Tibial nerve (tissue), 4 donors: ENCODE measurements around the gene CEP170. TPM values are rescaled to one million over a fixed set of nuclear protein-coding genes. Genes with fewer than 3 reads are reported as not detected.
A peak's percentile ranks its signal among the peaks of the same experiment; 100 is the strongest.

Experiments used
- DNase-seq, 2 donors: peaks; one replicate each; pipeline ENCODE4 v3.0.0-alpha.2; 2019; ENCODE audit warnings: low spot score in 2 of 2
- H3K27ac ChIP-seq, 4 donors: fragments of 200-600 bp; sonication (generic) in 3 of 4; one replicate each; pipeline ENCODE4 v1.5.1; 2017 to 2019; ENCODE audit warnings: mild to moderate bottlenecking in 1 of 4
- H3K27me3 ChIP-seq, 2 donors: fragments of 200-600 bp; sonication (generic) in 1 of 2; one replicate each; pipeline versions ENCODE4 v1.5.1 to v1.6.0; 2017 to 2019
- H3K36me3 ChIP-seq, 3 donors: fragments of 200-600 bp; sonication (generic); one replicate each; pipeline ENCODE4 v1.5.1; 2018 to 2019
- H3K4me1 ChIP-seq, 4 donors: fragments of 200-600 bp; sonication (generic) in 3 of 4; one replicate each; pipeline ENCODE4 v1.5.1; 2017 to 2019
- H3K4me3 ChIP-seq, 4 donors: fragments of 200-600 bp; sonication (generic) in 3 of 4; one replicate each; pipeline ENCODE4 v1.5.1; 2017 to 2019; ENCODE audit warnings: mild to moderate bottlenecking in 1 of 4, moderate library complexity in 1 of 4
- H3K9me3 ChIP-seq, 4 donors: fragments of 200-600 bp; sonication (generic) in 3 of 4; one replicate each; pipeline ENCODE4 v1.5.1; 2017 to 2019
- CTCF ChIP-seq, 5 experiments: fragments of 200-600 bp in 3 of 5; fragments of 450-650 bp in 2 of 5; sonication (generic) in 3 of 5; IDR thresholded peaks; one replicate each; pipeline ENCODE4 v1.5.1; 2016 to 2019; ENCODE audit warnings: antibody characterized with exemption in 5 of 5, mild to moderate bottlenecking in 3 of 5, moderate library complexity in 2 of 5
- EP300 ChIP-seq, 2 donors: sonication (generic); formaldehyde crosslinking; IDR thresholded peaks; one replicate each; pipeline ENCODE4 v1.6.1; 2017; ENCODE audit warnings: antibody characterized with exemption in 2 of 2, mild to moderate bottlenecking in 1 of 2
- POLR2A ChIP-seq, 2 donors: fragments of 450-650 bp; IDR thresholded peaks; one replicate each; pipeline ENCODE4 v1.6.1; 2017; ENCODE audit warnings: antibody characterized with exemption in 2 of 2, mild to moderate bottlenecking in 2 of 2, moderate library complexity in 2 of 2
- WGBS, 2 donors: methylation state at CpG; one replicate each; pipeline ENCODE4 v1.1.5; 2018; 5-methylcytosine and 5-hydroxymethylcytosine counted together
- total RNA-seq, 4 donors: library from RNA; depleted of rRNA; stranded (reverse); fragments of >200 nt; gene quantifications; one replicate each; pipeline ENCODE4 v1.1.0, GENCODE V29; 2016

CEP170 gene
- total RNA-seq, result 10 to 100 TPM; 43.7 to 91.8 (median 76.7) TPM

DNA sequence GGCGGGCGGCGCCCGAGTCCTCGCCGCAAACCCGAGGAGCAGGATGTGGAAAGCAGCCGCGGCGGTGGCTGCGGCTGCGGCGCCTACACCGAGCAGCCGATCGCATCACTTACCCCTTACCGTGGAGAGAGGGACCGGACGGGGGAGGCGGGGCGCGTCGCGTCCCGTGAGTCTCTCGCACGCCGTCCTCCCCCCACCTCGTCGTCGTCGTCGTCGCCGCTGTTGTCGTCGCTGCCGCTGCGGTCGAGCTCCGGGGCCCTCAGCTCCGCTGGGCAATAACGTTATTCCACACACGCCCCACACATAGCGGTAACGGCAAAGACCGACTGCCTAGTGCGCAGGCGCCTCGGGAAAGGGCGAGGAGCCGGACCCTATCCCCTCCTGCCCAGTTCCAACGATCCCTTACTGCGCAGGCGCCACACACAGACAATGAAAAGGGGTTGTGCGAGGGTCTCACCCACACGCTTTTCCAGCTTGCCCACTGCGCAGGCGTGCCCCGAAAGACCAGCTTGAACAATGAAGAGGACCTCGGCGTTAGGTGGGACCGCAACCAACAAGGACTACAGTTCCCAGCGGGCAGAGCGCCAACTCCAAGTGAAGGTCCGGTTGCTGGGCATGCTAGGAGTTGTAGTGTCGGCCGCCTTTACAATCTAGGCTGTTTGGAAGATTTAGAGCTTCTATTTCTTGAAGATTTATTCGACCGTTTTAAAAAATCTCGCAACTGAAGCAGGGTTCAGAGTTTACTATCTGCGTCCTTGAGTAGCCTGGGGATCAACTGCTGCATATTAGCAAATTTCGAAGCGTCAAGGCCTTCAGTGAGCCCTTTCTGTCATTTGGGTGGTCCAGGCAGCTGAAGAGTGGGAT is at the start of gene CEP170:
Gene CEP170, minus strand, starts transcription at position 355 of the 864 bp plus-strand sequence. CDS start 30,001 bp downstream, outside the sequence.
- 0% methylated on average over 19 to 44 of the region's 74 CpGs for WGBS, 2 donors
- Histone ChIP-seq H3K27ac (peak within 1 kb of the TSS; percentile 91 to 97 (median 94)), H3K4me3 (peak within 1 kb of the TSS; percentile 52 to 83 (median 74)), H3K27me3 (no peaks in the 10 kb centered on the region), H3K36me3 (no peaks in the 10 kb centered on the region), H3K4me1 (peaks cover 0 to 61% (median 24%) of the 10 kb centered on the region in 4 donors), H3K9me3 (no peaks in the 10 kb centered on the region)
- TF ChIP-seq CTCF (IDR thresholded peaks at IDR 0.05) (no peak), POLR2A (IDR thresholded peaks at IDR 0.05) (peak; percentile 58 to 81), EP300 (IDR thresholded peaks at IDR 0.05) (peak in 1 of 2 donors; percentile 93)
- DNase-seq, result peak; percentile 87 to 91

DNA sequence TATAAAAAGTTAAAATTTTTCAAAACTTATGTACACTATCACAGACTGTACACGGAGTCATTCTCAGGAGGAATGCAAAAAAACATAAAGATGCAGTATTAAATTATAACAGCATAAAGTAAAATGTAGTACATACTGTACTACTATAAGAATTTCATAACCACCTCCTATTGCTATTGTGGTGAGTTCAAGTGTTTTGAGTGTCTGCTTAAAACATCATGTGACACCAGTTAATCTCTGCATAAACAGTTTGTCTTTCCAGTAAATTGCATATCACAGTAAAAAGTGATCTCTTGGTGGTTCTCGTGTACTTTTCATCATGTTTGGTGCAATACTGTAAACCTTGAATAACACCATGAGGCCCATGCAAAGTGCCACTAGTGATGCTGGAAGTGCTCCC is 46.0 kb upstream of the CEP170 start:
- 94 to 98% methylated on average over 2 of the region's 2 CpGs for WGBS, 2 donors
- H3K27ac ChIP-seq, result no peak overlapping the region
- TF ChIP-seq POLR2A (IDR thresholded peaks at IDR 0.05) (no peak), EP300 (IDR thresholded peaks at IDR 0.05) (no peak), CTCF (IDR thresholded peaks at IDR 0.05) (no peak)
- peaks cover 0 to 71% (median 0%) of the 10 kb centered on the region in 3 donors for H3K36me3 ChIP-seq
- H3K4me3 ChIP-seq, result no peak overlapping the region
- no peak for DNase-seq
- no peaks in the 10 kb centered on the region for H3K4me1 ChIP-seq
- H3K27me3 ChIP-seq, result no peaks in the 10 kb centered on the region
- H3K9me3 ChIP-seq, result peaks cover 0 to 6% (median 0%) of the 10 kb centered on the region in 4 donors

DNA sequence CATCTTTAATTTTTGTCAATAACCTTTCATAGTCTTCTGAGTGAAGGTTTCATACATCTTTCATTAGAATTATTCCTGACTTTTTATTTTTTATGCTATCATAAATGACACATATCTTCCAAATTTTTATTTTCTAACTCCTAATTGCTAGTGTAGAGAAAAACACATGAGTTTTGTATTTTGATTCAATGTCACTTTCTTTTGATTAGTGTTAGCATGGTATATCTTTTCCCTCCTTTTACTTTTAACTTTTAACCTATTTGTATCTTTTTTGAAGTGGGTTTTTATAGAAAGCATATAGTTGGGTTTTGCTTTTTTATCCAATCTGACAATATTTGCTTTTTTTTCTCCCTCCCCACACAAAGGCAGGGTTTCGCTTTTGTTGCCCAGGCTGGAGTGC is 44.0 kb upstream of the CEP170 start:
- TF ChIP-seq POLR2A (IDR thresholded peaks at IDR 0.05), result no peak
- no peak for TF ChIP-seq CTCF (IDR thresholded peaks at IDR 0.05)
- no peak for TF ChIP-seq EP300 (IDR thresholded peaks at IDR 0.05)
- peaks cover 0 to 81% (median 0%) of the 10 kb centered on the region in 3 donors for H3K36me3 ChIP-seq

GRCh38 chr1:243294723-243295121 is 39.6 kb upstream of the CEP170 start:
- Histone ChIP-seq H3K4me3 (no peak overlapping the region), H3K36me3 (peaks cover 0 to 86% (median 0%) of the 10 kb centered on the region in 3 donors), H3K9me3 (peaks cover 0 to 19% (median 4%) of the 10 kb centered on the region in 4 donors), H3K4me1 (no peaks in the 10 kb centered on the region), H3K27me3 (no peaks in the 10 kb centered on the region), H3K27ac (no peak overlapping the region)
- no peak for TF ChIP-seq CTCF (IDR thresholded peaks at IDR 0.05)
- TF ChIP-seq POLR2A (IDR thresholded peaks at IDR 0.05), result no peak
- no peak for TF ChIP-seq EP300 (IDR thresholded peaks at IDR 0.05)
- DNase-seq, result no peak
- WGBS, 2 donors, result 77 to 82% methylated on average over 3 of the region's 3 CpGs

More for the DNA sequence above, 44.0 kb upstream of the CEP170 start:
- H3K4me1 ChIP-seq, result no peaks in the 10 kb centered on the region
- H3K27me3 ChIP-seq, result no peaks in the 10 kb centered on the region
- no peak overlapping the region for H3K27ac ChIP-seq
- WGBS, 2 donors, result 93 to 100% methylated on average over 1 of the region's 1 CpG
- H3K9me3 ChIP-seq, result peaks cover 0 to 11% (median 0%) of the 10 kb centered on the region in 4 donors
- no peak overlapping the region for H3K4me3 ChIP-seq
- no peak for DNase-seq
